A549 (cell line): ENCODE data around the gene MAP4K4.

Experiments
- BHLHE40 ChIP-seq: IDR thresholded peaks from 2 replicates; pipeline ENCODE4 v1.6.1; 2012; ENCODE audit warnings: low read depth, low read length, inconsistent platforms
- CHD2 ChIP-seq: fragments of 150-350 bp; IDR thresholded peaks from 2 replicates; pipeline ENCODE4 v1.6.1; 2014; ENCODE audit warnings: low read length; ENCODE audit not compliant: partially characterized antibody
- HEYL ChIP-seq: fragments of 250-450 bp; sonication (Bioruptor Pico); IDR thresholded peaks from 2 replicates; pipeline ENCODE4 v1.8.0; 2021; ENCODE audit warnings: mild to moderate bottlenecking, moderate library complexity
- JUN ChIP-seq, 2 experiments: fragments of >200 bp; sonication (Bioruptor Twin); formaldehyde crosslinking; IDR thresholded peaks; 2 replicates in 1 of 2; 3 replicates in 1 of 2; pipeline ENCODE4 v1.6.1; 2016 to 2017
- JUNB ChIP-seq: fragments of >200 bp; sonication (Bioruptor Twin); formaldehyde crosslinking; IDR thresholded peaks from 2 replicates; pipeline ENCODE4 v1.6.1; 2016
- MYC ChIP-seq: IDR thresholded peaks from 2 replicates; pipeline ENCODE4 v1.6.1; 2012; ENCODE audit warnings: mild to moderate bottlenecking, inconsistent platforms, low read length, improper control_type of control experiment, borderline replicate concordance
- RAD21 ChIP-seq, 2 experiments: fragments of >200 bp in 1 of 2; sonication (Bioruptor Twin) in 1 of 2; formaldehyde crosslinking in 1 of 2; IDR thresholded peaks in 1 of 2; conservative IDR thresholded peaks in 1 of 2; 2 replicates in 1 of 2; 3 replicates in 1 of 2; pipeline ENCODE4 v1.6.1; 2012 to 2018; ENCODE audit warnings: inconsistent platforms in 1 of 2
- RCOR1 ChIP-seq: fragments of 150-350 bp; IDR thresholded peaks from 2 replicates; pipeline ENCODE4 v1.6.1; 2014; ENCODE audit warnings: antibody characterized with exemption, low read length, low read depth
- SREBF2 ChIP-seq: fragments of 450-650 bp; IDR thresholded peaks from 2 replicates; pipeline ENCODE4 v1.6.1; 2014; ENCODE audit warnings: mild to moderate bottlenecking, moderate library complexity
- TF ChIP-seq, protein P1 (sequence below): fragments of >200 bp; sonication (Bioruptor Twin); formaldehyde crosslinking; IDR thresholded peaks from 3 replicates; pipeline ENCODE4 v1.5.1; 2016
- TF ChIP-seq, protein P2 (sequence below): fragments of 450-650 bp; IDR thresholded peaks from 2 replicates; pipeline ENCODE4 v1.6.1; 2014; ENCODE audit warnings: antibody characterized with exemption
- TF ChIP-seq, protein P3 (sequence below): IDR thresholded peaks from 2 replicates; pipeline ENCODE4 v1.6.1; 2012
- TF ChIP-seq, protein P4 (sequence below): IDR thresholded peaks from 2 replicates; pipeline ENCODE4 v1.6.1; 2012

DNA sequence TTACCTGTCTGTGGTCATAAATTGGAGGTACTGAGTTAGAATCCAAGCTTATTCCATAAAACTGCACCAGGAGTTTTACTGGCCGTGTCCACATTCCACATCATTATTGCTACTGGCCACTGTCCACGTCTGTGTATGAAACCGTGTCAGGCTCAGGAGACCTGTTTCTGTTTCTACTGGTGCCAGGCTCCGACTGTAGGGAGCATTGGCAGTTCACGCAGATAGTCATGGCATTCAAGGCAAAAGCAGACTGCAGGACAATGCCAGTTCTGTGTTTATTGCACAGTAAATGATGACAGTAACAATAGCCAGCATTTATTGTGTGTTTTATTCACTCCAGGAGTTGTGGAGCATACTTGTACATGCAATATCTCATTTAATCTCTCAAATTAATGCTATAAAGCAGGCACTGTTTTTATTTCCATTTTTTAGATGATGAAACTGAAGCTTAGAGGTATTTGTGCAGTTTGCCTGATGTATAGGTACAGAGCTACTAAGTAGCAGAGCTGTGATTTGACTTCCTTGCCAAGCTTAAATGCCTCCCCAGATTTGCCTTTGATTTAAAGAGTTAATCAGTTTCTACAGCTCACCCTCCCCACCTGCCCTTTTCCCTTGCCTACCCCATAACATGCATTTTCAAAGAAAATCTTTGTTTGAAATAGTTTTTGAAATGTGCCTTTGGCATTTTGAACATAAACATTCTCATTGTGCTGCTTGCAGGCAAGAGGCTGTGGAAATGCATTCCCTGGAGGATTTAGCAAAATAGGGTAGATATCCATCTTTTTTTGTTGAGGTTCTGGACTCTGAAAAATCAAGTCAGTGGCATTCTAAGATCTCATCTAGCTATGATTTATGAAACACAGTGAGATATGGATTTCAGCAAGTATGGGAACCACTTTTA is 55.5 kb downstream of the MAP4K4 start:
- TF ChIP-seq CHD2 (no peak), JUNB (no peak), BHLHE40 (no peak), HEYL (no peak), JUN (IDR thresholded peaks at IDR 0.05) (no peak), RCOR1 (no peak), MYC (no peak), RAD21 (conservative IDR thresholded peaks at IDR 0.05 in 1 of 2, IDR thresholded peaks at IDR 0.05 in 1 of 2) (no peak), SREBF2 (no peak)
- TF ChIP-seq, protein P1, sequence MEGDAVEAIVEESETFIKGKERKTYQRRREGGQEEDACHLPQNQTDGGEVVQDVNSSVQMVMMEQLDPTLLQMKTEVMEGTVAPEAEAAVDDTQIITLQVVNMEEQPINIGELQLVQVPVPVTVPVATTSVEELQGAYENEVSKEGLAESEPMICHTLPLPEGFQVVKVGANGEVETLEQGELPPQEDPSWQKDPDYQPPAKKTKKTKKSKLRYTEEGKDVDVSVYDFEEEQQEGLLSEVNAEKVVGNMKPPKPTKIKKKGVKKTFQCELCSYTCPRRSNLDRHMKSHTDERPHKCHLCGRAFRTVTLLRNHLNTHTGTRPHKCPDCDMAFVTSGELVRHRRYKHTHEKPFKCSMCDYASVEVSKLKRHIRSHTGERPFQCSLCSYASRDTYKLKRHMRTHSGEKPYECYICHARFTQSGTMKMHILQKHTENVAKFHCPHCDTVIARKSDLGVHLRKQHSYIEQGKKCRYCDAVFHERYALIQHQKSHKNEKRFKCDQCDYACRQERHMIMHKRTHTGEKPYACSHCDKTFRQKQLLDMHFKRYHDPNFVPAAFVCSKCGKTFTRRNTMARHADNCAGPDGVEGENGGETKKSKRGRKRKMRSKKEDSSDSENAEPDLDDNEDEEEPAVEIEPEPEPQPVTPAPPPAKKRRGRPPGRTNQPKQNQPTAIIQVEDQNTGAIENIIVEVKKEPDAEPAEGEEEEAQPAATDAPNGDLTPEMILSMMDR = no peak
- TF ChIP-seq, protein P2, sequence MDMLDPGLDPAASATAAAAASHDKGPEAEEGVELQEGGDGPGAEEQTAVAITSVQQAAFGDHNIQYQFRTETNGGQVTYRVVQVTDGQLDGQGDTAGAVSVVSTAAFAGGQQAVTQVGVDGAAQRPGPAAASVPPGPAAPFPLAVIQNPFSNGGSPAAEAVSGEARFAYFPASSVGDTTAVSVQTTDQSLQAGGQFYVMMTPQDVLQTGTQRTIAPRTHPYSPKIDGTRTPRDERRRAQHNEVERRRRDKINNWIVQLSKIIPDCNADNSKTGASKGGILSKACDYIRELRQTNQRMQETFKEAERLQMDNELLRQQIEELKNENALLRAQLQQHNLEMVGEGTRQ = no peak
- TF ChIP-seq, protein P3, sequence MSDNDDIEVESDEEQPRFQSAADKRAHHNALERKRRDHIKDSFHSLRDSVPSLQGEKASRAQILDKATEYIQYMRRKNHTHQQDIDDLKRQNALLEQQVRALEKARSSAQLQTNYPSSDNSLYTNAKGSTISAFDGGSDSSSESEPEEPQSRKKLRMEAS = no peak; the same call in 1 of the 2 replicates
- TF ChIP-seq, protein P4, sequence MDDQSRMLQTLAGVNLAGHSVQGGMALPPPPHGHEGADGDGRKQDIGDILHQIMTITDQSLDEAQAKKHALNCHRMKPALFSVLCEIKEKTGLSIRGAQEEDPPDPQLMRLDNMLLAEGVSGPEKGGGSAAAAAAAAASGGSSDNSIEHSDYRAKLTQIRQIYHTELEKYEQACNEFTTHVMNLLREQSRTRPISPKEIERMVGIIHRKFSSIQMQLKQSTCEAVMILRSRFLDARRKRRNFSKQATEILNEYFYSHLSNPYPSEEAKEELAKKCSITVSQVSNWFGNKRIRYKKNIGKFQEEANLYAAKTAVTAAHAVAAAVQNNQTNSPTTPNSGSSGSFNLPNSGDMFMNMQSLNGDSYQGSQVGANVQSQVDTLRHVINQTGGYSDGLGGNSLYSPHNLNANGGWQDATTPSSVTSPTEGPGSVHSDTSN = no peak
